Occipital lobe (tissue), 2 donors: ENCODE measurements around the gene SPRYD7. TPM values are rescaled to one million over a fixed set of nuclear protein-coding genes. Genes with fewer than 3 reads are reported as not detected.
"Not testable (repeated sequence)": the region's sequence is repeated elsewhere in the genome, so short reads cannot be mapped to it uniquely, and the experiment has no call there.

ENCODE experiments used
- DNase-seq: peaks from one replicate; lab custom pipeline; 2025; lab: John Stamatoyannopoulos, UW
- total RNA-seq: library from RNA; depleted of rRNA; stranded (reverse); fragments of >200 nt; gene quantifications from one replicate; pipeline ENCODE4 v1.2.3, GENCODE V29; 2014

Gene SPRYD7
- total RNA-seq, 1 donor from 2014 or later: 12.0 TPM

DNA sequence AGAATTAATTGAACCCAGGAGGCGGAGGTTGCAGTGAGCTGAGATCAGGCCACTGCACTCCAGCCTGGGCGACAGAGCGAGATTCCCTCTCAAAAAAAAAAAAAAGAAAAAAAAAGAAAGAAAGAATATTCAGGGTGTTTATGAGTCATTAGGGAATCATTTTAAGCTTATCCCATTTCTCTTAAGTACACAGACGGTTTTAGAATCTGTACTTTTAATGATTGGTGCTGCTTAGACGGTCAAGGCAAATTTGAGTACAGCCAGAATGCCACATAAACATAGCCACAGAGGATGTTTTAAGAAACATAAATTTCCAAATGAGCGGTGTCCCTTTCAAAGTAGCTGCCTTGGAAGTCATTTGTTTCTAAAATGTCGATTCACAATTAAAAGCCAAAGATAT, 2.6 kb downstream of the SPRYD7 start:
- DNase-seq: no peak

DNA sequence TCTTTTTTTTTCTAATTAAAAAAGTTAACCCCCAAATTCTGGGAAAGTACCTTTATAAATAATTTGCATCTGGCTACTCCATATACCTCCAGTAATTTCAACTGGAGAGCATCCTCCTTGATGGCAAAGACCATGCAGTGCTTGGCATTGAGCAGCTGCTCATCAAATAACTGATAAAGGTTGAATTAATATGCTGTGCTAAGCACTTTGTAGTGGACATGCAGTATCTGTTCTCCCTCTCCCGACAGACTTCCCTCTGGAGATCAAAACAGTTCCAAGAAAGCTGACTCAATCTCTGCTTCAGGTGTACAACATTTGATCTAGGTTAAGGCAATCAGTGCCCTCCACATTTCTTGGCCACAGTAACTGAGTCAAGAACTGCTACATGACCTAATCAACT, 3.3 kb downstream of the SPRYD7 start:
- DNase-seq: no peak

GRCh38 chr13:49932066-49932465, 4.1 kb downstream of the SPRYD7 start:
- DNase-seq: no peak

DNA sequence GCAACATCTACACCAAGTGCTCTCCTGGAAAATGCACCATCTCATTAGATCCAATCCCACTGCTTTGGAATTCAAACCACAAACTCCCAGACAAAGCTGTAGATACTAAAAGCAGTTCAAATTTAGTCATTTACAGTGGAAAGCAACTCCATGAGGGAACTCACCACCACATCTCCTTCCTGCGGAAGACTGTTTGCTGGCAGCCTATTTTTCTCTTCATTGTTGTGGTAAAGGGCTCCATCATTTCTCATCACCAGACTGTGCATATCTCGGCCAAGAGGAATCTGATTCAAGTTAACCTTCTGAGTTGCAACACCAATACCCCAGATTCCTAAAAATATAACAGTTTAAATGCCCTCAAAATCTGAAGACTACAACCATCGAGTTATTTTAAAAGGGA, 8.4 kb downstream of the SPRYD7 start:
- no peak for DNase-seq

DNA sequence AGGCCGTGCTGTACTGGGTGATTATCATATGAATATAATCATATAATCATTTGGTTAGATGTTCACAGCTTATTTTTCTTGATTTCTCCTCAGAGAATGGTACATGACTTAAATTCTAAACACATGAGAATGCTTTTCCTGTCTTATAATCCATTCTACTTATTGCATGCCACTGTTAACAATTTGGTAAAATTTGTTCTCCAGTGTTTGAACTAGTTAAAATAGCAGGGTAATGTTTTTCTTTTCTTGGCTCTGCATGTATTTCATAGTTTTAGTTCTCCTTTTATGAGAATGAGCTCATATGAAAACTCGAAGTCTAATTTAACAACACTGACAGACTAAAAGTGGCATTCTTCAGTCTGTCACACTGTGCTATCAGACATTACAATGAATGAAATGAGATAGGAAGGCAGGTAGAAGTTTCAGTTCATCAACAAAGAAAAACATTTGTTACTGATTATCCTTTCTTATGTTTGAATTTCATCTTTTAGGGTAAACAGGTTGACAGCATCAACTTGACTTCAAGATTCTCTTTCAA, 10.2 kb downstream of the SPRYD7 start:
- DNase-seq: no peak

GRCh38 chr13:49922301-49922700, 13.8 kb downstream of the SPRYD7 start:
- no peak for DNase-seq

- DNase-seq: not testable (repeated sequence)
These were observed 15.2 kb downstream of the SPRYD7 start for GRCh38 chr13:49920969-49921368.

- not testable (repeated sequence) for DNase-seq
These were observed 18.0 kb downstream of the SPRYD7 start for GRCh38 chr13:49918106-49918505.

- DNase-seq: no peak
These were observed 21.2 kb downstream of the SPRYD7 start for GRCh38 chr13:49914947-49915346.

- DNase-seq: no peak
These were observed 27.5 kb downstream of the SPRYD7 start for GRCh38 chr13:49908637-49909036.

DNA sequence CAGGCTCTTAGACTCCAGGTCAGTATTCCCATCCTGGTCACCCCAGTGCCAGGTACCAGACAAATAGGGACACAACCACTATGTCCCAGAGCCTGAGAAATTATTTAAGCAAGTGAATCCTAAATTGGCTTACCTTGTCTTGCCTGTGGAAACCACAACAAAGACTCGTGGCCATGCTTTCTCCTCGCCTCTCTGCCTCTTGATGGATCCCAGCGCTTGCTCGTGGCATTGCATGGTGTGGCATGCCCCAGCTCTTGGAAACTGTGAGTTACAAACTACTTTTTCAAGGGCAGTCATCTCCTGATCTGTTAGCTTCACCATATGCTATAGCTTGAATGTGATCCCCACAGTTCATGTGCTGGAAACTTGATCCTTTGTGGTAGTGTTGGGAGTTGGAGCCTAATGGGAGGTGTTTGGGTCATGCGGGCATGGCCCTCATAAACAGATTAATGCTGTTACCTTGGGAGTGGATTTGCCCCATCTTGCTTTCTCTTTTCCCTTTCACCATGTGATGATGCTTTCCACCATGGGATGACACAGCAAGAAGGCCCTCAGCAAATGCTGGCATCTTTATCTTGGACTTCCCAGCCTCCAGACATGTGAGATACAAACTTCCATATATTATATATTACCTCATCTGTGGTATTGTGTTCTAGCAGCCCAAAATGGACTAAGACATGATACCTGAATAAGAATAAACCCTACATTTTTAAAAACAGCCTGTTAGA, 31.2 kb downstream of the SPRYD7 start:
- DNase-seq: no peak

GRCh38 chr13:49898792-49899191, 37.3 kb downstream of the SPRYD7 start:
- DNase-seq: no peak

GRCh38 chr13:49897713-49898112, 38.4 kb downstream of the SPRYD7 start:
- no peak for DNase-seq

- no peak for DNase-seq
These were observed 40.3 kb downstream of the SPRYD7 start for GRCh38 chr13:49895826-49896225.

DNA sequence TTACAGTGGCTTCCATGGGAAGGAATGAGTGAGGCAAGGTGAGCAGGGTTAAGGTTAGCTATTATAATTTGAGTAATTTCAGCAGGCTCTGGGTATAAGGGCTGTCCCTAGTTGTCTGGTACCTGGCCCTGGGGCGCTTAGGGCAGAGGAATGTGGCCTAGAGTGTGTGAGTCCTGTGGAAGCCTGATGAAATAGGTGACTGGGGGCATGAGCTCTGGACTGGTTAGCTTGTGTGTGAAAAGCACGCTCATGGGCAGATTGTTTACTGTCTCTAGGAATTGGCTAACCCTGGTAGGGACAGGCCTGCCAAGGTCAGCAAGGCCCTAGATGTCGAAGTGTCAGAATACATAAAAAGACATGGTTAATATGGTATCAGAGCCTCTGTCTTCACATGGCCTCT, 42.5 kb downstream of the SPRYD7 start:
- DNase-seq: no peak

DNA sequence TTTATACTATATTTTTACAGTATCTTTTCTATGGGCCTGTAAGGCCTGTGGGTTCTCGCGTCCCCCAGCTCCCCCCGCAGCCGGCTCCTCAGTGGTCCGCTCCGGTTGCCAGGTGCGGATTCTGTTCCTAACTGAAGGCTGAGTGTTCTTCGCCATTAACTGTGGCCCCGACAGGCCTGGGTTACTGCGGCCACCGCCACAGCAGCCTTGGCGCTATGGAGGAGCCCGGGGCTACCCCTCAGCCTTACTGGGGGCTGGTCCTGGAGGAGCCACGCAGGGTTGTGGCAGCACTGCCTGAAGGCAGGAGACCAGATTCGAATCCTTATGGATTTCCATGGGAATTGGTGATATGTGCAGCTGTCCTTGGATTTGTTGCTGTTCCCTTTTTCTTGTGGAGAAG, 45.8 kb downstream of the SPRYD7 start:
- no peak for DNase-seq

DNA sequence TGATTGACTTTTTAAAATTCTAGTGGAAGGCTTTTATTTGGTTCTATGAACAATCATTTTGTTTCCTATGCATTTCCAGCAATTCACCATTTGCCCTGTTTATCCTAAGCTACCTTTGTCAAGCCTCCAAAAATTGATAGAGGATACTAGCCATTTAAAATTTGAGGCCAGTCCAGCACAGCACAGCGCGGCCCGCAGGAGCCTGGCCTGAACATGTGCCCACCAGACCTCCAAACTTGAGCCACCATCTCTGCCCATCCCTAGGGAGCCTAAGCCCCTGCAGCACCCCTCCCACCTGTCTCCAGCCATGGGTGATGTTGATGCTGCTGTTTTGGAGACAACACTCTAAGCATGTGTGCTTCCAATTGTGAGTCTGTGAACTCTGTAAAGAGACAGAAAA, 57.5 kb downstream of the SPRYD7 start:
- DNase-seq: no peak

GRCh38 chr13:49877629-49878218, 58.4 kb downstream of the SPRYD7 start:
- no peak for DNase-seq

DNA sequence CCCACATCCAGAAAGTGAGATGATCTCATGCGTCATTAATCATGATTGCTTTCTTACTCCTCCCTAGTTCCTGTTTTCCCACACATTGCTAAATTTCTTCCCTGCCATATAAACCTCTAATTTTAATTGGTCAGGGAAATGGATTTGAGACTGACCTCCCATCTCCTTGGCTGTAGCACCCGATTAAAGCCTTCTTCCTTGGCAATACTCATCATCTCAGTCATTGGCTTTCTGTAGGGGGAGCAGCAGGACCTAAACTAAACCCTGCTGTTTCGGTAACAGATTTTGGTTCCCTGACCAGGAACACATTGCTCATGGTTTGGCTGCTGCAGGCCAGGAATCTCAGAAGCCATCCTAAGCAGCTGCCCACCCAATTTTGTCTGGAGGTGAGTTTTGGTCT, 61.7 kb downstream of the SPRYD7 start:
- DNase-seq: no peak

DNA sequence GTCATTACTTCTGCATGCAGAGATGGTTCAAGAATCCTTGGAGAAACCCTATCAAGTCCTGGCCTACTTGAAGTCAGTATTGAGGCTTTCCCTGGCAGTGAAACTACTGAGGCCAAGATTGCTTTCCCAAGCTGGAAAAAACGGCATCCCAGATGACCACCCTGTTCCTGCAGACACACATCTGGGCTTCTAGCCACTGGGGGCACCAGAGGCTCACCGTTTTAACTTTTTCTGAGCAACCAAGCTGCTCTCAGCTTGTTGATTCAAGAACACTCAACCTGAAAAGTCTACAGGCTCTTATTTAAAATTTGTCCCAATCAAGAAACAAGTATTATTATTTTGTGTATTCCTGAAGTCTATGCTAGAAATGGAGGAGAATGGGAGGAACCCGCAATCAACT, 66.6 kb downstream of the SPRYD7 start:
- no peak for DNase-seq

DNA sequence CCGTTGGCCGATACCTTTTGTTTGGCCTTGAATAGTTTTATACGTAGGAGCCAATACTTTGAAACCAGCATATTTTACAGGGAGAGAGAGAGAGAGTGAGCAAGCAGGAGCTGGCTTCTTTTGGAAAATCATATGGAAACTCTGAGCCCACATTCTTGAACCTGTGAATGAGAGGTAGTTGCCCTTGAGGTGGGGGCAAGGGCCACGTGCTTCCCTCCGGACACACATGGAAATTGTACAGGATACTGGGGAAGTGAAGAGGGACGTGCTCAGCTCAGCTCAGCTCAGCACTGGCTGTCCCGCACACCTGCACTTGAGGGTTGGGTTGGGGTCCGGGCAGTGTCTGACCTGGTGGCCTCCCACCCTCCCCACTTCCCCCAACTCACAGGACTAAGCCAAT, 68.3 kb downstream of the SPRYD7 start:
- DNase-seq: no peak

DNA sequence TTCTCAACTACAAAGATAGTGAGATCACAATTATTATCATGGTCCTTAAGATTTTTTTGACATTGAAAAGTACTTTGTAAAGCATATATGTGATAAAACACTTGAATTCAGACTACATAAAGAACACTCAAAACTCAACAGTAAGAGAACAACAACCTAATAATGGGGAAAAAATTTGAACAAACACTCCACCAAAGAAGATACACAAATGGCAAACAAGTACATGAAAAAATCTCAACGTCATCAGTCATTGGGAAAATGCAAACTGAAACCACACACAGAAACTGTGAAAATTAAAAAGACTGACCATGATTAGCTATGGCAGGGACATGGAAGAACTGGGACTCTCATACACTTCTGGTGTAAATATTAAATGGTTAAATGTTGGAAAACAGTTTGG, 70.9 kb downstream of the SPRYD7 start:
- no peak for DNase-seq

- no peak for DNase-seq
These were observed 71.6 kb downstream of the SPRYD7 start for GRCh38 chr13:49864509-49864908.
